Measurements from ENCODE around the gene MACROH2A1.

GRCh38 chr5:135312255-135312935 is 86.6 kb downstream of the MACROH2A1 start:
- TF ChIP-seq CTCF (IDR thresholded peaks at IDR 0.05; ENCODE audit: low read depth, low read length) (no peak), POLR2A (IDR thresholded peaks at IDR 0.05; ENCODE audit: extremely low read depth, insufficient read length) (no peak)

Measured in NB4 (cell line).